ENCODE data around the gene ATP1A2.
"Not testable (repeated sequence)": the region's sequence is repeated elsewhere in the genome, so short reads cannot be mapped to it uniquely, and the experiment has no call there.

The ATP1A2 gene

GRCh38 chr1:160109686-160110085 is 5.9 kb upstream of the ATP1A2 start:
- Histone ChIP-seq H3K9me3 (no peaks in the 10 kb centered on the region), H3K4me3 (no peak overlapping the region), H3K36me3 (no peaks in the 10 kb centered on the region), H3K27ac (no peak overlapping the region), H3K27me3 (no peaks in the 10 kb centered on the region), H3K4me1 (peaks cover 0 to 39% (median 24%) of the 10 kb centered on the region in 4 donors)
- TF ChIP-seq CTCF (IDR thresholded peaks at IDR 0.05) = no peak
- no peak for DNase-seq
- intact Hi-C loops (cut with DNase I; ENCODE audit: low total_unique reads) = loop anchor here (10.0 kb wide), 1 partner anchor 145 kb away; no protein-coding TSS in a partner anchor

- DNase-seq; H3K27me3 ChIP-seq; H3K4me3 ChIP-seq; intact Hi-C loops (cut with DNase I; ENCODE audit: low total_unique reads); H3K36me3 ChIP-seq; H3K27ac ChIP-seq; H3K9me3 ChIP-seq: not testable (repeated sequence)
- H3K4me1 ChIP-seq = peaks cover 0 to 48% (median 29%) of the 10 kb centered on the region in 4 donors
These were observed 4.1 kb upstream of the ATP1A2 start for GRCh38 chr1:160111462-160111861.

- no peak for DNase-seq
- Histone ChIP-seq H3K4me1 (peaks cover 0 to 54% (median 32%) of the 10 kb centered on the region in 4 donors), H3K27me3 (no peaks in the 10 kb centered on the region), H3K27ac (no peak overlapping the region), H3K9me3 (no peaks in the 10 kb centered on the region), H3K36me3 (no peaks in the 10 kb centered on the region), H3K4me3 (no peak overlapping the region)
- TF ChIP-seq CTCF (IDR thresholded peaks at IDR 0.05) = no peak
- intact Hi-C loops (cut with DNase I; ENCODE audit: low total_unique reads) = no loop called here
These were observed 3.2 kb upstream of the ATP1A2 start for GRCh38 chr1:160112357-160112756.

GRCh38 chr1:160113407-160113806 is 2.2 kb upstream of the ATP1A2 start:
- DNase-seq = no peak
- intact Hi-C loops (cut with DNase I; ENCODE audit: low total_unique reads) = no loop called here
- H3K27ac ChIP-seq = peak overlapping the region; percentile 86 to 90
- H3K27me3 ChIP-seq = no peaks in the 10 kb centered on the region
- H3K36me3 ChIP-seq = no peaks in the 10 kb centered on the region
- peaks cover 0 to 63% (median 39%) of the 10 kb centered on the region in 4 donors for H3K4me1 ChIP-seq
- no peaks in the 10 kb centered on the region for H3K9me3 ChIP-seq
- no peak overlapping the region for H3K4me3 ChIP-seq
- TF ChIP-seq CTCF (IDR thresholded peaks at IDR 0.05) = no peak

- H3K27me3 ChIP-seq = no peaks in the 10 kb centered on the region
- intact Hi-C loops (cut with DNase I; ENCODE audit: low total_unique reads) = no loop called here
- H3K4me1 ChIP-seq = peaks cover 0 to 65% (median 43%) of the 10 kb centered on the region in 4 donors
- H3K4me3 ChIP-seq = no peak overlapping the region
- no peak for TF ChIP-seq CTCF (IDR thresholded peaks at IDR 0.05)
- peak overlapping the region; percentile 86 to 90 for H3K27ac ChIP-seq
- H3K36me3 ChIP-seq = no peaks in the 10 kb centered on the region
- H3K9me3 ChIP-seq = no peaks in the 10 kb centered on the region
- peak in 1 of 2 donors; percentile 81 for DNase-seq
These were observed 1.5 kb upstream of the ATP1A2 start for GRCh38 chr1:160114085-160114484.

- peak in 1 of 2 experiments; percentile 18 for TF ChIP-seq CTCF (IDR thresholded peaks at IDR 0.05)
- intact Hi-C loops (cut with DNase I; ENCODE audit: low total_unique reads) = no loop called here
- no peaks in the 10 kb centered on the region for H3K27me3 ChIP-seq
- peak overlapping the region; percentile 57 to 66 for H3K4me3 ChIP-seq
- H3K9me3 ChIP-seq = no peaks in the 10 kb centered on the region
- H3K36me3 ChIP-seq = peaks cover 6 to 11% (median 7%) of the 10 kb centered on the region in 3 donors
- DNase-seq = peak in 1 of 2 donors; percentile 82
- peak overlapping the region; percentile 86 to 90 for H3K27ac ChIP-seq
- peaks cover 0 to 82% (median 41%) of the 10 kb centered on the region in 4 donors for H3K4me1 ChIP-seq
These were observed 956 bp downstream of the ATP1A2 start for GRCh38 chr1:160116283-160117147.
